Natural killer cell (primary cell): ENCODE results near the gene DPCD. TPM values are rescaled to one million over a fixed set of nuclear protein-coding genes. Genes with fewer than 3 reads are reported as not detected.

Source experiments
- ATAC-seq, 3 donors: fragments of 150-1000 bp in 2 of 3; fragments of 200-7000 bp in 1 of 3; cut with Tn5 transposase; 1 replicate in 1 of 3; 2 replicates in 2 of 3; pipeline ENCODE4 v1.10.0; 2021; ENCODE audit warnings: mild to moderate bottlenecking in 2 of 3, moderate library complexity in 2 of 3
- DNase-seq, 2 donors: peaks; one replicate each; pipeline versions ENCODE4 v3.0.0 to v3.0.0-alpha.2; 2013 to 2021; ENCODE audit warnings: mixed read lengths in 1 of 2
- H3K27ac ChIP-seq: one replicate; pipeline ENCODE4 v1.5.1; 2013; ENCODE audit warnings: mild to moderate bottlenecking, low read length
- H3K27me3 ChIP-seq: one replicate; pipeline ENCODE4 v1.6.1; 2013; ENCODE audit warnings: low read length; ENCODE audit not compliant: control insufficient read depth, insufficient read depth
- H3K36me3 ChIP-seq: one replicate; pipeline ENCODE4 v1.6.1; 2013; ENCODE audit warnings: low read length; ENCODE audit not compliant: control insufficient read depth, insufficient read depth
- H3K4me1 ChIP-seq: one replicate; pipeline ENCODE4 v1.6.1; 2013; ENCODE audit warnings: low read length; ENCODE audit not compliant: control insufficient read depth, insufficient read depth
- H3K4me3 ChIP-seq: one replicate; pipeline ENCODE4 v1.5.1; 2013; ENCODE audit warnings: low read length
- H3K9me3 ChIP-seq: one replicate; pipeline ENCODE4 v1.6.1; 2013; ENCODE audit warnings: low read length; ENCODE audit not compliant: control insufficient read depth, insufficient read depth
- H3K27ac Mint-ChIP-seq, 2 donors: one replicate each; pipeline ENCODE4 v1.8.0; 2022; ENCODE audit warnings: mild to moderate bottlenecking in 2 of 2, mixed read lengths in 2 of 2, moderate library complexity in 1 of 2
- H3K27me3 Mint-ChIP-seq, 2 donors: one replicate each; pipeline ENCODE4 v1.8.0; 2022; ENCODE audit warnings: low read depth in 2 of 2, mixed read lengths in 2 of 2
- H3K36me3 Mint-ChIP-seq: one replicate; pipeline ENCODE4 v1.8.0; 2022; ENCODE audit warnings: mixed read lengths
- H3K4me1 Mint-ChIP-seq, 2 donors: one replicate each; pipeline ENCODE4 v1.8.0; 2022; ENCODE audit warnings: mixed read lengths in 2 of 2
- H3K4me3 Mint-ChIP-seq: one replicate; pipeline ENCODE4 v1.8.0; 2022; ENCODE audit warnings: mild to moderate bottlenecking, moderate library complexity, mixed read lengths
- H3K9me3 Mint-ChIP-seq, 2 donors: one replicate each; pipeline ENCODE4 v1.8.0; 2022; ENCODE audit warnings: mixed read lengths in 2 of 2
- CTCF ChIP-seq: fragments of 200-600 bp; IDR thresholded peaks from one replicate; pipeline ENCODE4 v1.8.0; 2022; ENCODE audit warnings: antibody characterized with exemption
- whole genome bisulfite sequencing: methylation state at CpG from one replicate; pipeline ENCODE4 v1.1.7; 2013; ENCODE audit warnings: missing lambda C conversion rate; ENCODE audit not compliant: insufficient coverage; 5-methylcytosine and 5-hydroxymethylcytosine counted together
- intact Hi-C: fragments of 100-400 bp; cut with micrococcal nuclease; formaldehyde crosslinking; loops from one replicate; pipeline ENCODE4 v1.14.2; 2022
- total RNA-seq, 4 donors: library from RNA; stranded (reverse); fragments of 120-200 nt in 1 of 4; gene quantifications; one replicate each; pipeline versions ENCODE4 v1.2.3 to v1.2.4, GENCODE V29; 2013 to 2022

The DPCD gene
- total RNA-seq, 3 donors from 2014 or later (not counting 1 experiment from before 2014, with no cell fraction given) = 0.72 to 1.0 (median 0.83) TPM

- no peak for TF ChIP-seq CTCF
Observed at GRCh38 chr10:101649525-101650085, 61.5 kb downstream of the DPCD start.

GRCh38 chr10:101650863-101651262, 62.7 kb downstream of the DPCD start:
- H3K27me3 Mint-ChIP-seq = no peaks in the 10 kb centered on the region
- no peak overlapping the region for H3K27ac ChIP-seq
- no peak overlapping the region for H3K4me3 Mint-ChIP-seq
- H3K36me3 Mint-ChIP-seq = peaks cover 8% of the 10 kb centered on the region
- no peaks in the 10 kb centered on the region for H3K4me1 ChIP-seq
- TF ChIP-seq CTCF = no peak
- H3K9me3 Mint-ChIP-seq = no peaks in the 10 kb centered on the region
- H3K9me3 ChIP-seq = no peaks in the 10 kb centered on the region
- H3K4me1 Mint-ChIP-seq = peaks cover 23 to 30% of the 10 kb centered on the region in 2 donors
- intact Hi-C loops = no loop called here
- ATAC-seq = no peak
- peaks cover 55% of the 10 kb centered on the region for H3K36me3 ChIP-seq
- WGBS = 98% methylated on average over 15 of the region's 15 CpGs
- H3K27ac Mint-ChIP-seq = no peak overlapping the region
- no peak overlapping the region for H3K4me3 ChIP-seq
- no peaks in the 10 kb centered on the region for H3K27me3 ChIP-seq
- no peak for DNase-seq

More at GRCh38 chr10:101649525-101650085, 61.5 kb downstream of the DPCD start:
- WGBS = 96% methylated on average over 5 of the region's 5 CpGs
- Mint-ChIP-seq H3K27ac (peak overlapping the region in 1 of 2 donors; percentile 34), H3K36me3 (no peaks in the 10 kb centered on the region), H3K4me1 (peaks cover 25 to 27% of the 10 kb centered on the region in 2 donors), H3K4me3 (no peak overlapping the region), H3K9me3 (no peaks in the 10 kb centered on the region), H3K27me3 (no peaks in the 10 kb centered on the region)
- H3K4me1 ChIP-seq = no peaks in the 10 kb centered on the region
- ATAC-seq (no peak), DNase-seq (no peak)
- H3K27me3 ChIP-seq = no peaks in the 10 kb centered on the region
- H3K9me3 ChIP-seq = no peaks in the 10 kb centered on the region
- peaks cover 44% of the 10 kb centered on the region for H3K36me3 ChIP-seq
- H3K4me3 ChIP-seq = no peak overlapping the region
- intact Hi-C loops = no loop called here
- no peak overlapping the region for H3K27ac ChIP-seq

- TF ChIP-seq CTCF = no peak
- H3K4me3 Mint-ChIP-seq = no peak overlapping the region
- no peak for ATAC-seq
- no peak overlapping the region for H3K27ac Mint-ChIP-seq
- H3K36me3 ChIP-seq = peaks cover 58% of the 10 kb centered on the region
- H3K4me1 Mint-ChIP-seq = peaks cover 26 to 34% of the 10 kb centered on the region in 2 donors
- H3K9me3 Mint-ChIP-seq = no peaks in the 10 kb centered on the region
- intact Hi-C loops = no loop called here
- 95% methylated on average over 5 of the region's 5 CpGs for WGBS
- no peaks in the 10 kb centered on the region for H3K27me3 ChIP-seq
- H3K36me3 Mint-ChIP-seq = peaks cover 12% of the 10 kb centered on the region
- no peak overlapping the region for H3K27ac ChIP-seq
- no peak for DNase-seq
- no peaks in the 10 kb centered on the region for H3K27me3 Mint-ChIP-seq
- H3K4me3 ChIP-seq = no peak overlapping the region
- H3K9me3 ChIP-seq = no peaks in the 10 kb centered on the region
- no peaks in the 10 kb centered on the region for H3K4me1 ChIP-seq
Observed at GRCh38 chr10:101651336-101651735, 63.2 kb downstream of the DPCD start.

- Mint-ChIP-seq H3K9me3 (no peaks in the 10 kb centered on the region), H3K4me1 (peaks cover 29 to 32% of the 10 kb centered on the region in 2 donors), H3K27ac (no peak overlapping the region), H3K36me3 (peaks cover 14% of the 10 kb centered on the region), H3K27me3 (no peaks in the 10 kb centered on the region), H3K4me3 (no peak overlapping the region)
- no peak overlapping the region for H3K4me3 ChIP-seq
- peaks cover 54% of the 10 kb centered on the region for H3K36me3 ChIP-seq
- no peaks in the 10 kb centered on the region for H3K27me3 ChIP-seq
- no peaks in the 10 kb centered on the region for H3K4me1 ChIP-seq
- intact Hi-C loops = no loop called here
- H3K9me3 ChIP-seq = no peaks in the 10 kb centered on the region
- no peak for DNase-seq
- 97% methylated on average over 8 of the region's 8 CpGs for WGBS
- H3K27ac ChIP-seq = no peak overlapping the region
- TF ChIP-seq CTCF = no peak
- ATAC-seq = no peak
Observed at GRCh38 chr10:101653536-101653935, 65.4 kb downstream of the DPCD start.
